Stimulated activated CD8-positive, alpha-beta memory T cell treated with anti-CD3 and anti-CD28 coated beads, Interleukin-12 subunit alpha, Interleukin-12 subunit beta, amount 100 ng/mL, for 1 hour (primary cell): Measurements from ENCODE around the gene XDH.

Experiments used
- DNase-seq: peaks from one replicate; pipeline ENCODE4 v3.0.0-alpha.2; 2020; ENCODE audit warnings: low read depth

Gene XDH

GRCh38 chr2:31402388-31402787 is 12.2 kb downstream of the XDH start:
- no peak for DNase-seq

- DNase-seq, result no peak
These were observed 13.0 kb downstream of the XDH start for GRCh38 chr2:31401580-31401979.

GRCh38 chr2:31398881-31399280 is 15.7 kb downstream of the XDH start:
- no peak for DNase-seq

GRCh38 chr2:31397094-31397493 is 17.4 kb downstream of the XDH start:
- DNase-seq, result no peak

GRCh38 chr2:31390324-31390723 is 24.2 kb downstream of the XDH start:
- no peak for DNase-seq

GRCh38 chr2:31388736-31389135 is 25.8 kb downstream of the XDH start:
- DNase-seq, result no peak

- DNase-seq, result no peak
These were observed 26.7 kb downstream of the XDH start for GRCh38 chr2:31387850-31388249.

GRCh38 chr2:31386648-31387047 is 27.9 kb downstream of the XDH start:
- no peak for DNase-seq

GRCh38 chr2:31386172-31386571 is 28.4 kb downstream of the XDH start:
- no peak for DNase-seq

GRCh38 chr2:31384771-31385276 is 29.7 kb downstream of the XDH start:
- no peak for DNase-seq

- DNase-seq, result no peak
These were observed 30.2 kb downstream of the XDH start for GRCh38 chr2:31384351-31384750.

- no peak for DNase-seq
These were observed 30.9 kb downstream of the XDH start for GRCh38 chr2:31383471-31384153.

- DNase-seq, result no peak
These were observed 32.0 kb downstream of the XDH start for GRCh38 chr2:31382452-31383120.

- DNase-seq, result no peak
These were observed 32.9 kb downstream of the XDH start for GRCh38 chr2:31381601-31382000.

GRCh38 chr2:31380243-31380642 is 34.3 kb downstream of the XDH start:
- DNase-seq, result no peak

GRCh38 chr2:31379747-31380146 is 34.8 kb downstream of the XDH start:
- no peak for DNase-seq

GRCh38 chr2:31378791-31379501 is 35.6 kb downstream of the XDH start:
- DNase-seq, result no peak

- no peak for DNase-seq
These were observed 36.2 kb downstream of the XDH start for GRCh38 chr2:31378389-31378788.

- DNase-seq, result no peak
These were observed 41.4 kb downstream of the XDH start for GRCh38 chr2:31373127-31373526.

- no peak for DNase-seq
These were observed 42.4 kb downstream of the XDH start for GRCh38 chr2:31372097-31372496.

- no peak for DNase-seq
These were observed 42.9 kb downstream of the XDH start for GRCh38 chr2:31371691-31372090.

GRCh38 chr2:31366733-31367132 is 47.8 kb downstream of the XDH start:
- DNase-seq, result no peak

GRCh38 chr2:31365834-31366505 is 48.6 kb downstream of the XDH start:
- DNase-seq, result no peak
